ENCODE measurements around the gene KHDC3L. TPM values are rescaled to one million over a fixed set of nuclear protein-coding genes. Genes with fewer than 3 reads are reported as not detected.

The KHDC3L gene
- total and polyA plus RNA-seq, 10 of the 15 experiments (the other 5 are each of a cell fraction or from before 2014, with no cell fraction given), result not detected

DNA sequence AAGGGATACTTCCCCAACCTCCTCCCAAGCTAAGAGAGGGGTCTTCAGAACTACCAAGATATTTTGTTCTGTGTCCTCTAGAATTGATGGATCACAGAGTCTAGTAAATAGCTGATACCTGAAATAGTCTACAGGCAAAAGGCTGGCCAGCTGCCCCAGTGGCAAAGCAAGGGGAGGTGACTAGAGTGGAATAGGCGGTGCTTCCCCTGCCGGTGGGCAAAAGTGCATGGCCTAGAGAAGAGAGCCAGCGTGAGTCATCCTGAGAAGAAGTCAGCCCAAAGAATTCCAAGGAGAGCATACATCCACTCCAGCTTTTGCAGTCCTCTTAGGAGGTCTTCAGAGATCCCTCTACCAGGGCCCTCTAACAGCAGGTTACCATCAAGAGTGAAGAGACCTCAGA is 23.1 kb upstream of the KHDC3L start:
- ChIA-PET CTCF (interaction anchor here (1.2 to 2.0 kb wide), 2 partner anchors 13 to 53 kb away, joined by 4 to 10 read pairs; no protein-coding TSS in a partner anchor), RAD21 (ENCODE audit: unreplicated experiment) (no interaction called here), SMC1A (ENCODE audit: uncharacterized antibody, unreplicated experiment) (interaction anchor here (0.6 to 1.0 kb wide), 2 partner anchors 11 to 205 kb away, joined by 3 read pairs; no protein-coding TSS in a partner anchor), POLR2A (no interaction called here)
- no peak overlapping the region for H2AFZ ChIP-seq (ENCODE audit: control insufficient read depth, low read depth, low read length)
- H4K20me1 ChIP-seq (ENCODE audit: control insufficient read depth, insufficient read depth), result no peaks in the 10 kb centered on the region
- ATAC-seq (no peak; the same call in 2 of the 3 replicates), DNase-seq (ENCODE audit: low read depth, low spot score) (no peak), FAIRE-seq (no peak)
- H3K27ac ChIP-seq (ENCODE audit: control insufficient read depth, insufficient read depth), result no peak overlapping the region
- intact Hi-C loops (cut with micrococcal nuclease; ENCODE audit: unreplicated experiment) (no loop called here), in situ Hi-C loops (cut with MboI) (no loop called here)
- no peaks in the 10 kb centered on the region for H3K4me1 ChIP-seq (ENCODE audit: control insufficient read depth, insufficient read depth, low read length)
- H3K36me3 ChIP-seq (ENCODE audit: control insufficient read depth in 2 of 2, insufficient read depth in 2 of 2, low read length in 1 of 2), result no peaks in the 10 kb centered on the region
- no peaks in the 10 kb centered on the region for H3K79me2 ChIP-seq (ENCODE audit: control insufficient read depth, insufficient read depth, low read length)
- H3K4me3 ChIP-seq, result no peak overlapping the region
- no peaks in the 10 kb centered on the region for H3K9me3 ChIP-seq (replicated peaks; ENCODE audit: control insufficient read depth, insufficient read depth, low read length)
- BruUV-seq (replicated peaks), result no TSS peak
- H3K27me3 ChIP-seq (replicated peaks in 1 of 2; ENCODE audit: control insufficient read depth in 2 of 2, insufficient read depth in 2 of 2, low read length in 1 of 2), result no peaks in the 10 kb centered on the region
- WGBS (ENCODE audit: insufficient coverage, insufficient replicate concordance, low lambda C conversion rate, missing lambda C conversion rate), result 78% methylated on average over 3 of the region's 3 CpGs
- H3K9ac ChIP-seq (ENCODE audit: control insufficient read depth, insufficient read depth, low read length), result no peak overlapping the region
- no peak overlapping the region for H3K4me2 ChIP-seq (ENCODE audit: control insufficient read depth, insufficient read depth)
- TF ChIP-seq POLR2AphosphoS5 (IDR thresholded peaks at IDR 0.05; ENCODE audit: low read length), result no peak
- TF ChIP-seq, protein P1, sequence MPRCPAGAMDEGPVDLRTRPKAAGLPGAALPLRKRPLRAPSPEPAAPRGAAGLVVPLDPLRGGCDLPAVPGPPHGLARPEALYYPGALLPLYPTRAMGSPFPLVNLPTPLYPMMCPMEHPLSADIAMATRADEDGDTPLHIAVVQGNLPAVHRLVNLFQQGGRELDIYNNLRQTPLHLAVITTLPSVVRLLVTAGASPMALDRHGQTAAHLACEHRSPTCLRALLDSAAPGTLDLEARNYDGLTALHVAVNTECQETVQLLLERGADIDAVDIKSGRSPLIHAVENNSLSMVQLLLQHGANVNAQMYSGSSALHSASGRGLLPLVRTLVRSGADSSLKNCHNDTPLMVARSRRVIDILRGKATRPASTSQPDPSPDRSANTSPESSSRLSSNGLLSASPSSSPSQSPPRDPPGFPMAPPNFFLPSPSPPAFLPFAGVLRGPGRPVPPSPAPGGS (IDR thresholded peaks at IDR 0.05; ENCODE audit: borderline replicate concordance, insufficient read depth, low read depth, low read length, poor library complexity, severe bottlenecking), result no peak
- TF ChIP-seq PAX8 (IDR thresholded peaks at IDR 0.05), result no peak
- TF ChIP-seq CBFB (IDR thresholded peaks at IDR 0.05; ENCODE audit: low read depth), result no peak
- no peak for TF ChIP-seq ZSCAN29 (IDR thresholded peaks at IDR 0.05)
- no peak for TF ChIP-seq SUZ12 (IDR thresholded peaks at IDR 0.05; ENCODE audit: unreplicated experiment)
- TF ChIP-seq LARP7 (IDR thresholded peaks at IDR 0.05), result no peak
- TF ChIP-seq, protein P2, sequence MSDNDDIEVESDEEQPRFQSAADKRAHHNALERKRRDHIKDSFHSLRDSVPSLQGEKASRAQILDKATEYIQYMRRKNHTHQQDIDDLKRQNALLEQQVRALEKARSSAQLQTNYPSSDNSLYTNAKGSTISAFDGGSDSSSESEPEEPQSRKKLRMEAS (IDR thresholded peaks at IDR 0.05; ENCODE audit: low read depth, low read length), result no peak
- no peak for TF ChIP-seq PRDM15 (CRISPR knock-in tag; IDR thresholded peaks at IDR 0.05)
- TF ChIP-seq GABPA (IDR thresholded peaks at IDR 0.05; ENCODE audit: low read depth), result no peak
- TF ChIP-seq NFIC (IDR thresholded peaks at IDR 0.05; ENCODE audit: low read depth, low read length), result no peak
- TF ChIP-seq FOXM1 (IDR thresholded peaks at IDR 0.05; ENCODE audit: low read depth, low read length), result no peak
- no peak for TF ChIP-seq KDM1A (IDR thresholded peaks at IDR 0.05; ENCODE audit: borderline replicate concordance)
- no peak for TF ChIP-seq ATF3 (IDR thresholded peaks at IDR 0.05; ENCODE audit: borderline replicate concordance, extremely low read depth, low read depth, low read length)
- no peak for TF ChIP-seq EZH2 (IDR thresholded peaks at IDR 0.05; ENCODE audit: borderline replicate concordance, control insufficient read depth, low read depth, low read length)

All from GM12878 (cell line).